Measurements from ENCODE around the gene TIE1.

TIE1 gene

DNA sequence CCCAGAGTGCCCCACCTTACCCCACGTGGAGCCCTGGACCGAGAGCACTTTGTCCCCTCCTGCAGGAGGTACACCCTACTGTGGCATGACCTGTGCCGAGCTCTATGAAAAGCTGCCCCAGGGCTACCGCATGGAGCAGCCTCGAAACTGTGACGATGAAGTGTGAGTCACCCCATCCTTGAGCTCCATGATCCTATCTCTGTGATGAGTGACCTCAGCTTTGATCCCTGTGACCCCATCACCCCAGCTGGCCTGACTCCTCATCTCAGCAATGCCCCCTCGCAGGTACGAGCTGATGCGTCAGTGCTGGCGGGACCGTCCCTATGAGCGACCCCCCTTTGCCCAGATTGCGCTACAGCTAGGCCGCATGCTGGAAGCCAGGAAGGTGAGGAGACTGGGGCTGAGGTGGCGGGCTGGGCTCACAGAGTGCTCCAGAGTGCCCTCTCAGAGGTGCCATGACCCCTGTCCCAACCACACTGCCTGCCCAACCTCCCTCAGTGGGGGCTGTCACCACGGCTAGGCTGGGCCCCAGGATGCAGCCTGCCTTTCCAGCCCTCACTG is 20.6 kb downstream of the TIE1 start:
- Mint-ChIP-seq H3K36me3 (ENCODE audit: low read depth) (peaks cover 5% of the 10 kb centered on the region), H3K27ac (no peak overlapping the region), H3K4me3 (no peak overlapping the region), H3K27me3 (no peaks in the 10 kb centered on the region), H3K9me3 (peaks cover 11% of the 10 kb centered on the region), H3K4me1 (peaks cover 5% of the 10 kb centered on the region)
- no peak for DNase-seq
- ATAC-seq: no peak

DNA sequence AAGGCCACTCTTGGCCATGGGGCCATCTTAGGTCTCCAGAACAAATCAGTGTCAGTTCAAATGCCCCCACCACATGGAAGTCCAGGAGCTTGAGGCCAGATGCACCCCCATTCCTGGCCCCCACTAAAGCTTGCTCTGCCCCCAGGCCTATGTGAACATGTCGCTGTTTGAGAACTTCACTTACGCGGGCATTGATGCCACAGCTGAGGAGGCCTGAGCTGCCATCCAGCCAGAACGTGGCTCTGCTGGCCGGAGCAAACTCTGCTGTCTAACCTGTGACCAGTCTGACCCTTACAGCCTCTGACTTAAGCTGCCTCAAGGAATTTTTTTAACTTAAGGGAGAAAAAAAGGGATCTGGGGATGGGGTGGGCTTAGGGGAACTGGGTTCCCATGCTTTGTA is 21.7 kb downstream of the TIE1 start:
- Mint-ChIP-seq H3K27ac (no peak overlapping the region), H3K4me1 (peaks cover 9% of the 10 kb centered on the region), H3K9me3 (peaks cover 19% of the 10 kb centered on the region), H3K4me3 (no peak overlapping the region), H3K27me3 (no peaks in the 10 kb centered on the region), H3K36me3 (ENCODE audit: low read depth) (peaks cover 5% of the 10 kb centered on the region)
- no peak for ATAC-seq
- DNase-seq: no peak

DNA sequence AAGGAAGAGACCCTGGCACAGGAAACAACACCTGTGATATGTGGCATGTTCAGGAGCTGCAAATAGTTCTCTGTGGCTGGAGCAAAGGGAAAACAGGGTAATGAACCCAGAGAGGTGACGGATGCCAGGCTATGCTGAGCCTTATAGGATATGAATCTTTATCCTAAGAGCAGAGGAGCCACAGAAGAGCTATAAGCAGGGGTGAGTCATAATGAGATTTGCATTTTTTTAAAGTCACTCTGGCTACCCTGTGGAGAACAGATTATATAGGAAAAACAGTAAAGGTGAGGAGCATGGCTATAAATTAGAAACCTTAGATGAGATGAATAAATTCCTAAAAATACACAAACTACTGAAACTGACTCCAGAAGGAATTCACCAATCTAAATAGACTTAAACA is 24.0 kb downstream of the TIE1 start:
- ATAC-seq (no peak), DNase-seq (no peak)
- Mint-ChIP-seq H3K4me1 (peaks cover 10% of the 10 kb centered on the region), H3K27me3 (no peaks in the 10 kb centered on the region), H3K9me3 (peaks cover 24% of the 10 kb centered on the region), H3K4me3 (no peak overlapping the region), H3K27ac (no peak overlapping the region), H3K36me3 (ENCODE audit: low read depth) (peaks cover 8% of the 10 kb centered on the region)

DNA sequence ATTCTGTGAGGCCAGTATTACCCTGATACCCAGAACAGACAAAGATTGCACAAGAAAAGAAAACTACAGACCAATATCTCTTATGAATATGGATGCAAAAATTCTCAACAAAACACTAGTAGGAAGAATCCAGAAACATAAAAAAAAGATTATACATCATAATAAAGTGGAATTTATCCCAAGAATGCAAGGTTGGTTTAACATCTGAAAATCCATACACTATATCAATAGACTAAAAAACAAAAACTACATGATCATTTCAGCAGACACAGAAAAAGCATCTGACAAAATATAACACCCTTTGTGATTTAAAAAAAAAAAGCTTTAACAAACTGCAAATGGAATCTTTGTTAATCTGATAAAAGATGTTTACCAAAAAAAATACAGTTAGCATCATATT is 24.6 kb downstream of the TIE1 start:
- Mint-ChIP-seq H3K4me1 (peaks cover 16% of the 10 kb centered on the region), H3K27ac (no peak overlapping the region), H3K9me3 (peaks cover 24% of the 10 kb centered on the region), H3K27me3 (no peaks in the 10 kb centered on the region), H3K36me3 (ENCODE audit: low read depth) (peaks cover 8% of the 10 kb centered on the region), H3K4me3 (no peak overlapping the region)
- ATAC-seq: no peak
- no peak for DNase-seq

DNA sequence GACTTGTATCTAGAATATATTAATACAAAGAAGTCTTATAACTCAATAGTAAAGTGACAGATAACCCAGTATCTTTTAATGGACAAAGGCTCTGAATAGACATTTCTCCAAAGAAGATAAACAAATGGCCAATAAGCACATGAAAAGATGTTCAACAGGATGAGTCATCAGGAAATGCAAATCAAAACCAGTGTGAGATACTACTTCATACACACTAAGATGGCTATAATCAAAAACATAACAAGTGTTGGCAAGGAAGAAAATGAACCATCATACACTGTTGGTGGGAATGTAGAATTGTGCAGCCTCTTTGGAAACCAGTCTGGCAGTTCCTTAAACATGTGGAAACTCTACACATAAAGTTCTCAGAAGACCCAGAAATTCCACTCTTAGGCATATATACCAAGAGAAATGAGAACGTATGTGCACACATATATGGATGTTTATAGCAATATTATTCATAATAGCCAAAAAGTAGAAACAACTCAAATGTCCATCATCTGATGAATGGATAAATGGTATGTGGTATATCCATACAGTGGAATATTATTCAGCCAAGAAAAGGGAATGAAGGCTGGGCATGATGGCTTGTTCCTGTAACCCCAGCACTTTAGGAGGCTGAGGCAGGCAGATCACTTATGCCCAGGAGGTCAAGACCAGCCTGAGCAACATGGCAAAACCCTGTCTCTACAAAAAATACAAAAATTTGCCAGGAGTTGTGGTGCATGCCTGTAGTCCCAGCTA is 26.9 kb downstream of the TIE1 start:
- DNase-seq (no peak), ATAC-seq (no peak)
- Mint-ChIP-seq H3K36me3 (ENCODE audit: low read depth) (peaks cover 8% of the 10 kb centered on the region), H3K4me3 (no peak overlapping the region), H3K4me1 (peaks cover 21% of the 10 kb centered on the region), H3K27ac (no peak overlapping the region), H3K27me3 (no peaks in the 10 kb centered on the region), H3K9me3 (peaks cover 24% of the 10 kb centered on the region)

DNA sequence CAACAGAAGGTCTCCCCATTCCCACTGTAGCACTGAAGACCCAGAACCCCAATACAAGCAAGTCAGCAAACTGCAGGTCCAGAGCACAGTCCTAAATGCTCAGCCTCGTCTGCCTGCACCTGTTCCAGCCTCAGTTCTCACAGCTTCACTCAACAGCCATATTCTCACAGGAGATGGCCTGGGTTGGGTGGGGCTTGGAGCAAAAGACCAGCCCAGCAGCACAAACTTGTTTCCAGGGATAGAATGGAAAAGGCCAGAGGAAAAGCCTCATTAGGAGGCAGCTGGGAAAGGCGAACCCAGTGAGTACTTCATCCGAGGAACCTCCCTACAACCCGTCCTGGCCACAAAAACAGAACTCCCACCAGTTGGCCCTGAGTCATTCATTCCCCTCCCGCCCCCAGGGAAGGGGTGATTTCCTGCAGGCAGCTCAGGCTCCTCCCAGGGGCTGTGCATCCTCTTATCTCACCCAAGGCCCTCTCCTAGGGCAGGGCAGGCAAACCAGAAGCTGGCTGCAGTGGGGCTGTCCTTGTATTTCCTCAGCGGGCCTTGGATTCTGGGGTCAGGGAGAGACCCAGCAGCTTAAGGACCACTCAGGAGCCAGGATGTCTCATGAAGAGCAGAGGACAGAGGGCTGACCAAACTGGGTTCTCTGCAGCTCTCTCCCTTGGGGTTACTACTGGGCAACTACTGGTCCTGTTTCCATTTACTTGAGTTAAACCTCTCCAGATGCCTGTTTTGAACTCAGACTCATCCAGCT is 29.4 kb downstream of the TIE1 start:
- ATAC-seq (peak; percentile 99), DNase-seq (peak; percentile 78)
- H3K4me3 Mint-ChIP-seq: no peak overlapping the region
- peak overlapping the region; percentile 53 for H3K27ac Mint-ChIP-seq
- H3K36me3 Mint-ChIP-seq (ENCODE audit: low read depth): peaks cover 4% of the 10 kb centered on the region
- peaks cover 18% of the 10 kb centered on the region for H3K4me1 Mint-ChIP-seq
- peaks cover 20% of the 10 kb centered on the region for H3K9me3 Mint-ChIP-seq
- no peaks in the 10 kb centered on the region for H3K27me3 Mint-ChIP-seq

DNA sequence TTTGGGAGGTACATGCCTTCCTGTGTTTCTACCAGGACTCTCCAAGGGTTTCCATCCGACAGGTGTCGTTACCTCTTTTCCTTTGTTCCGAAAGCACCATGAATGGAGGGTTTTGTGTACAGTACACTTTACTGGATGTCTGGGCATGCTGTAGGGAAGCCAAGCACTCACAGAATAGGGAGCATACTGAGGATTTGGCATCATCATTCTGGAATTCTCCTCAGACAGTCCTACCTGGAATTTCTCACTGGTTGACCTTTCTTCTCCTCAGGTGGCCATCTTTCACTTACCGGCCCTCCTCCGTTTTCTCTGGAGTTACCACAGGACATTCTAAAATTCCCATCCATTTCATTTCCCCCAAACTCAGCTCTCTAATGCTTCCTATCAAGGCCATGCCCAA is 30.9 kb downstream of the TIE1 start:
- H3K27ac Mint-ChIP-seq: no peak overlapping the region
- peaks cover 18% of the 10 kb centered on the region for H3K4me1 Mint-ChIP-seq
- H3K36me3 Mint-ChIP-seq (ENCODE audit: low read depth): peaks cover 3% of the 10 kb centered on the region
- no peaks in the 10 kb centered on the region for H3K27me3 Mint-ChIP-seq
- H3K9me3 Mint-ChIP-seq: peaks cover 13% of the 10 kb centered on the region
- DNase-seq (no peak), ATAC-seq (no peak)
- H3K4me3 Mint-ChIP-seq: no peak overlapping the region

DNA sequence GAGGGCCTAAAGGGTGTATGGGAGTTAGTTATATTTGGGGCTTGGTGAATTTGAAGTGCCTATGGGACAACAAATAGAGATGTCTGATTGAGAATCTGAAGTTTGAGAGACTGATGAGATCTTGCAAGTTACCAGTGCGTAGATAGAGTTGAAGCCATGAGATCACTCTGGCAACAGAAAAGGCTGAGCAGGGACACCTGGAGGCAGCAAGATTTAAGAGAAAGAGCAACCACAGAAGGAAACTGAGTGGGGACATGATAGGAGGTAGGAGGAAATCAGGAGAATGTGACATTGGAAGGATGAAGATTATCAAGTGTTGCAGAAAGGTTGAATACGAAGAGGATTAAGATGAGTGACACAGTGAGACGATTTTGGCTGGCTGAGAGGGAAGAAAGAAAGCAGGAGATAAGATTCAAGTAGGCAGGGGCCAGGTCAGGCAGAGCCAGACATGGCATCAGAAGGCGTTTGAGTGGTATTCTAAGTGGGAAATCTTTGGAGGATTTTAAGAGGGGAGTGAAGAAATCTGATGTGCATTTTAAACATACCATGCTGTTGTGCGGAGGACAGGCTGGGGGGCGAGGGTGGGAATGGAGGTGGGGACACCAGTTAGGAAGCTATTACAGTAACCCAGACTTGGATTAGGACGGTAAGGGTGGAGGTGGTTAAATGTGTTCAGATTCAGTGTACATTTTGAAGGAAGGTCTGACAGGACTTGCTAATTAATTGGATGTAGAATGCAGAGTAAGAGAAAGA is 33.8 kb downstream of the TIE1 start:
- no peak for DNase-seq
- peaks cover 12% of the 10 kb centered on the region for H3K4me1 Mint-ChIP-seq
- H3K27me3 Mint-ChIP-seq: no peaks in the 10 kb centered on the region
- no peaks in the 10 kb centered on the region for H3K36me3 Mint-ChIP-seq (ENCODE audit: low read depth)
- ATAC-seq: no peak
- no peaks in the 10 kb centered on the region for H3K9me3 Mint-ChIP-seq
- no peak overlapping the region for H3K4me3 Mint-ChIP-seq
- H3K27ac Mint-ChIP-seq: no peak overlapping the region

DNA sequence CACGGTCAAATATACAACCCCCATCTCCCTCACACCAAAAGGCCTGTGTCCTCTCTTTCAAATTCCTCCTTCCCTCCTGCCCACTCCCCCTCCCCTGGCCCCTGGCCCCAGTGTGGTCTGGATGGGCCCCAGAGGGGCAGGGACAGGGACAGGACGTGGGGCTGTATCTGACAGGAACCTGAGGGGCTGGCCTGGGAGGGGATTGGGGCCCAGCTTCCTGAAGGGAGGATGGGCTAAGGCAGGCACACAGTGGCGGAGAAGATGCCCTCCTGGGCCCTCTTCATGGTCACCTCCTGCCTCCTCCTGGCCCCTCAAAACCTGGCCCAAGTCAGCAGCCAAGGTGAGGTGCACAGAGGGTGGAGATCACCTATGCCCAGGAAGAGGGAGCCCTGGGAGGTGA is 36.8 kb downstream of the TIE1 start, which contains the start of gene MPL:
TSS of gene MPL (plus strand) at position 231 of the 400 bp plus-strand sequence. CDS start at position 262, 31 bp downstream.
- Mint-ChIP-seq H3K4me1 (no peaks in the 10 kb centered on the region), H3K27ac (no peak within 1 kb of the TSS), H3K4me3 (no peak within 1 kb of the TSS), H3K27me3 (no peaks in the 10 kb centered on the region), H3K9me3 (no peaks in the 10 kb centered on the region), H3K36me3 (ENCODE audit: low read depth) (no peaks in the 10 kb centered on the region)
- no peak for DNase-seq
- no peak for ATAC-seq

DNA sequence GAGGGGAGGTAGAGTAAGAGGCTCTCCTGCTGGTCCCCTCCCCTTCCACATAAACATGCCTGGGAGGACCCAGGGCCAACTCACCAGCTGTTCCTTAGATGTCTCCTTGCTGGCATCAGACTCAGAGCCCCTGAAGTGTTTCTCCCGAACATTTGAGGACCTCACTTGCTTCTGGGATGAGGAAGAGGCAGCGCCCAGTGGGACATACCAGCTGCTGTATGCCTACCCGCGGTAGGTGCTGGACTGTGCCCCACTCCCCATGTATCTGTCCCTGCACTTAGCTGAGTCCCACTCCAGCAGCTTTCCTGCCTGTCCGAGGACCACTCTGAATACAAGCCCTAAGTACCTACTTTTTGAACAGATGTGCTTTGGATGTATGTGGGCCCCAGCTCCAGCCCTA is 37.2 kb downstream of the TIE1 start:
- no peak overlapping the region for H3K27ac Mint-ChIP-seq
- H3K27me3 Mint-ChIP-seq: no peaks in the 10 kb centered on the region
- ATAC-seq (no peak), DNase-seq (no peak)
- no peaks in the 10 kb centered on the region for H3K4me1 Mint-ChIP-seq
- no peak overlapping the region for H3K4me3 Mint-ChIP-seq
- H3K9me3 Mint-ChIP-seq: no peaks in the 10 kb centered on the region
- H3K36me3 Mint-ChIP-seq (ENCODE audit: low read depth): no peaks in the 10 kb centered on the region

DNA sequence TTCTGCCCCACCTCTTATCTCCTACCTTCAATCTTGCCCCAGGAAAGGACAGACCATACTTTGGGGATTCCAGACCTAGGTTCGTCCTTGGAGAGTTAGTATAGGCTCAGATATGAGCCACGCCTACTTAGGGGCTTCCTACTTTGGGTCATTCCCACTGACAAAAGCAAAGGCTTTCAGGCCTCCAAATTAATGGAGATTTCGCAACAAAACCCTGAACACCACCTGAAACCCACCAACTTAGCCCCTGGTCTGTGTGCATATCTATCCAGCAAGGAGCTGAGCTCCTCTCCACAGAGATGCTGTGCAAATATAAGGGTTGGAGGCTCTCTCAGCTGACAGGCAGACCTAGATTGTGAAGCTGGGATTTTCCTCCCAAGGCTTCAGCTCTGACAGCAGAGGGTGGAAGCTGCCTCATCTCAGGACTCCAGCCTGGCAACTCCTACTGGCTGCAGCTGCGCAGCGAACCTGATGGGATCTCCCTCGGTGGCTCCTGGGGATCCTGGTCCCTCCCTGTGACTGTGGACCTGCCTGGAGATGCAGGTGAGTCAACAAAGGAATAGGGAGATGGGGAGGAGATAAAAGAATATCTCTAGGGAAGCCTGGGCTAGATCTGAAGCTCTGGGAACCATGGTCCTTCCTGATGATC is 38.9 kb downstream of the TIE1 start:
- no peak for DNase-seq
- Mint-ChIP-seq H3K36me3 (ENCODE audit: low read depth) (no peaks in the 10 kb centered on the region), H3K27ac (no peak overlapping the region), H3K27me3 (no peaks in the 10 kb centered on the region), H3K4me3 (no peak overlapping the region), H3K4me1 (peaks cover 9% of the 10 kb centered on the region), H3K9me3 (no peaks in the 10 kb centered on the region)
- no peak for ATAC-seq

DNA sequence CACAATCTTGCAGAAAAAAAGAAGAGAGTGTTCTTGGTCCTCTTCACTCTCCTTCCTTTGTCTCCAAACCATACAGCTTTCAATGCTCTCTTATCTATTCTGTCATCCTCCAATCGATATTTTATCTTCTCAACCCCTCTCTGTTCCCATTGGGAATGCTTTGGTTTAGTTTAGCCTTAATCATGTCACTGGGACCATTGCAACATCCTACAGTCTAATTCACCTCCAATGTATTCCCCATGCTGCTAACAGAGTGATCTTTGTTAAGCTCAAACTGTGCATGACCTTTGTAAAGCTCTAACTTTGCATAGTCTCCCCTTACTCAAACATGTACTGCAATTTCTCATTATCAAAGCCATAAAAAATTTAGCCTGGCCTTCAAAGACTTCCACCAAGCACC is 39.8 kb downstream of the TIE1 start:
- no peaks in the 10 kb centered on the region for H3K36me3 Mint-ChIP-seq (ENCODE audit: low read depth)
- no peak for ATAC-seq
- no peak for DNase-seq
- no peak overlapping the region for H3K27ac Mint-ChIP-seq
- H3K4me3 Mint-ChIP-seq: no peak overlapping the region
- H3K27me3 Mint-ChIP-seq: no peaks in the 10 kb centered on the region
- no peaks in the 10 kb centered on the region for H3K9me3 Mint-ChIP-seq
- H3K4me1 Mint-ChIP-seq: peaks cover 14% of the 10 kb centered on the region

DNA sequence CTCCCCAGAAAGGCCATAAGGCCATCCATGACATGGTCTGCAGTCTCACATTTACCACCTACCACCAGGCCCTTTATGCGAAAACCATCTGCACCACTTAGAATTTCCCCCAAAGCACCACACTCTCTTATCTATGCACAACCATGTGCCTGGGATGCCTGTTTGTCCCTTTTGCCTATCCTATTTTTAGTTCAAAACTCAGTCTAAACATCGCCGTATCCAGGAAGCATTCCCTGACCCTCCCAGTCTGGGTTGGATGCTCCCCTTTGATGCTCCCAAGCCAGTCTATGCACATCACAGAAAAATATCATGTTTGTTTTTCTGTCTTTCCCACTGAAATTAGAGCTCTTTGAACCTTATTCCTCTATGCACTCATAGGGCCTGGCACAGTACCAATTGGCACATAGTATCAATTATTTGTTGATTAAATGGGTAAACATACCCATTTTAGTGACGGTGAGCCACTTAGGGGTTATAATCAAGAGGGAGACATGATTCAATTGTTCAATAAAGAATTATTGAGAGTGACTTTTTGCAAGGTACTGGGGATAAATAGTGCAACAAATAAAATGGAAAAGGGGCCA is 43.6 kb downstream of the TIE1 start:
- H3K27me3 Mint-ChIP-seq: no peaks in the 10 kb centered on the region
- no peak for ATAC-seq
- H3K9me3 Mint-ChIP-seq: no peaks in the 10 kb centered on the region
- no peak for DNase-seq
- no peak overlapping the region for H3K4me3 Mint-ChIP-seq
- H3K4me1 Mint-ChIP-seq: peaks cover 16% of the 10 kb centered on the region
- no peak overlapping the region for H3K27ac Mint-ChIP-seq
- H3K36me3 Mint-ChIP-seq (ENCODE audit: low read depth): no peaks in the 10 kb centered on the region

DNA sequence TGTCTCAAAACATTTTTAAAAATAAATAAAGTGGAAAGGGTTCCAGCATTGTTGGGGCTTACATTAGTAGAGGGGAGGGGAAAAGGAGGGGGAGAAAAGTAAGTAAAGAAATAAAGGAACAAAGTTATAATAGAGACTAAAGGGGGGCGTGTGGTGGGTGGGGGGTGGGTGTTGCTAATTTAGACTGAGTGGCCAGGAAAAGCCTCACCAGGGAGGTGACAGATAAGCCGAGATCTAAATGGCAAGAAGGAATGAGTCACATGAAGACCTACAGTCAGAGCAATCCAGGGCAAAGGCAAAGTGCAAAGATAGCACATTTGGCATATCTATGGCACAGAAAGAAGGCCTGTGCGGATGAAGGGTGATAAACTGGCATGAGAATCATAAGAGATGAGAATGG is 44.3 kb downstream of the TIE1 start:
- DNase-seq (no peak), ATAC-seq (peak; percentile 61)
- H3K4me3 Mint-ChIP-seq: no peak overlapping the region
- no peaks in the 10 kb centered on the region for H3K9me3 Mint-ChIP-seq
- peak overlapping the region; percentile 30 for H3K27ac Mint-ChIP-seq
- no peaks in the 10 kb centered on the region for H3K36me3 Mint-ChIP-seq (ENCODE audit: low read depth)
- H3K27me3 Mint-ChIP-seq: no peaks in the 10 kb centered on the region
- peaks cover 21% of the 10 kb centered on the region for H3K4me1 Mint-ChIP-seq

Data from activated naive CD8-positive, alpha-beta T cell treated with anti-CD3 and anti-CD28 coated beads, Interleukin-2, amount 50 U/mL, for 24 hours (primary cell).